Pancreas (tissue), 10 donors: Measurements from ENCODE around the gene CA9. TPM values are rescaled to one million over a fixed set of nuclear protein-coding genes. Genes with fewer than 3 reads are reported as not detected.

Experiments
- ATAC-seq, 4 donors: fragments of 200-7000 bp; cut with Tn5 transposase; one replicate each; pipeline versions ENCODE4 v1.8.0 to v1.9.1; 2020; ENCODE audit warnings: mild to moderate bottlenecking in 4 of 4, moderate library complexity in 4 of 4
- DNase-seq, 6 donors: peaks; one replicate each; pipeline ENCODE4 v3.0.0-alpha.2; 2020
- FAIRE-seq: peaks from 2 replicates; lab custom pipeline; 2012; peaks lifted over from hg19 to GRCh38; lab: Jason Lieb, UNC
- H3K27ac ChIP-seq, 4 donors: fragments of 200-600 bp; sonication (generic); 1 replicate in 3 of 4; 2 replicates in 1 of 4; pipeline versions ENCODE4 v1.5.0 to v1.8.0; 2020
- H3K27me3 ChIP-seq, 4 donors: fragments of 200-600 bp; one replicate each; pipeline ENCODE4 v1.8.0; 2021
- H3K36me3 ChIP-seq, 3 donors: fragments of 200-600 bp; sonication (generic) in 1 of 3; one replicate each; pipeline versions ENCODE4 v1.5.0 to v1.8.0; 2020 to 2021
- H3K4me1 ChIP-seq, 3 donors: fragments of 200-600 bp; one replicate each; pipeline ENCODE4 v1.8.0; 2021
- H3K4me3 ChIP-seq, 4 donors: fragments of 200-600 bp; sonication (generic) in 2 of 4; one replicate each; pipeline versions ENCODE4 v1.5.0 to v1.8.0; 2020 to 2021
- H3K9me3 ChIP-seq, 4 donors: fragments of 200-600 bp; one replicate each; pipeline ENCODE4 v1.8.0; 2021
- WGBS, 2 donors: extraction: QIAGEN DNeasy Blood & Tissue Kit; methylation state at CpG; one replicate each; pipeline ENCODE4 v1.1.7; 2013; 5-methylcytosine and 5-hydroxymethylcytosine counted together
- intact Hi-C, 3 donors: fragments of 100-400 bp; cut with DNase I; formaldehyde crosslinking; loops; one replicate each; pipeline versions ENCODE4 v1.11.1 to v1.14.2; 2022
- polyA plus RNA-seq, 2 donors: library from polyadenylated mRNA; stranded (reverse); fragments of 200-250 nt; gene quantifications; one replicate each; pipeline ENCODE4 v1.2.3, GENCODE V29; 2013
- total RNA-seq, 6 donors: library from RNA; stranded (reverse); fragmentation: NEBNext Ultra II Directional in 4 of 6; extraction: Animal tissue kit (Norgen Biotek cat#: 25700) in 4 of 6; gene quantifications; one replicate each; pipeline versions ENCODE4 v1.2.1 to v1.2.4, GENCODE V29; 2021 to 2023
- TF ChIP-seq, protein P1 (sequence below), 4 donors: fragments of 200-600 bp; sonication (generic) in 3 of 4; IDR thresholded peaks; one replicate each; pipeline versions ENCODE4 v1.5.0 to v1.8.0; 2021; ENCODE audit warnings: antibody characterized with exemption in 4 of 4
- donor health status: healthy with polysubstance abuse.
- donor health status: DM: no; HTN: no; CAD: no; lungs with moderate emphysema.
- donor health status: DM: no; HTN: no; CAD: no.
- donor health status: control.
- donor health status: control.
- donor health status: Bipolar disorder and iron deficiency.
- donor health status: DM: yes; HTN: yes; CAD: no.
- donor health status: DM: no; HTN: no; CAD: no.
- donor health status: DM: no; HTN: no; CAD: no.
- donor health status: DM: yes; HTN: yes; CAD: no.

Gene CA9
- total and polyA plus RNA-seq, 8 donors, result 1.2 to 75.6 (median 7.9) TPM

DNA sequence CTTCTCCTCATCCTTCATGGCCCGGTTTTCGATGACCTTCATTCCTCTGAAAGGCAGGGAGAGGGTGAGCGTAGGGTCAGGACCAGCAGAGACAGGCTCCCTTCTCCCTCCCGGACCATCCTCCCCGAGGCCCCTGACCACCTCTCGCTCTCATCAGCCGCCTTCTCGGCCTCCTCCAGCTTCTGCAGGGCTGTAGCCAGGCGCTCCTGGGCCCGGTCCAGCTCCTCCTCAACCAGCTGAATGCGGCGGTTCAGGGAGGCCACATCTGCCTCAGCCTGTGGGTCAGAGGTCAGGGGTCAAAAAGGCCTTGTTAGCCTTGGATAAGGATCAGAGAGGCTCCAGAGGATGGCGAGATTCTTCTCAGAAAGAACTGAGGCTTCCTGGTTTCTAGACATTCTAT lies 11.8 kb downstream of the CA9 start:
- peak in 1 of 6 donors; percentile 33 for DNase-seq
- intact Hi-C loops, result no loop called here
- WGBS, 2 donors, result 87 to 88% methylated on average over 13 of the region's 13 CpGs
- no peak overlapping the region for H3K4me3 ChIP-seq
- no peaks in the 10 kb centered on the region for H3K27me3 ChIP-seq
- no peak for FAIRE-seq
- no peak for ATAC-seq
- no peak overlapping the region for H3K27ac ChIP-seq
- TF ChIP-seq, protein P1, sequence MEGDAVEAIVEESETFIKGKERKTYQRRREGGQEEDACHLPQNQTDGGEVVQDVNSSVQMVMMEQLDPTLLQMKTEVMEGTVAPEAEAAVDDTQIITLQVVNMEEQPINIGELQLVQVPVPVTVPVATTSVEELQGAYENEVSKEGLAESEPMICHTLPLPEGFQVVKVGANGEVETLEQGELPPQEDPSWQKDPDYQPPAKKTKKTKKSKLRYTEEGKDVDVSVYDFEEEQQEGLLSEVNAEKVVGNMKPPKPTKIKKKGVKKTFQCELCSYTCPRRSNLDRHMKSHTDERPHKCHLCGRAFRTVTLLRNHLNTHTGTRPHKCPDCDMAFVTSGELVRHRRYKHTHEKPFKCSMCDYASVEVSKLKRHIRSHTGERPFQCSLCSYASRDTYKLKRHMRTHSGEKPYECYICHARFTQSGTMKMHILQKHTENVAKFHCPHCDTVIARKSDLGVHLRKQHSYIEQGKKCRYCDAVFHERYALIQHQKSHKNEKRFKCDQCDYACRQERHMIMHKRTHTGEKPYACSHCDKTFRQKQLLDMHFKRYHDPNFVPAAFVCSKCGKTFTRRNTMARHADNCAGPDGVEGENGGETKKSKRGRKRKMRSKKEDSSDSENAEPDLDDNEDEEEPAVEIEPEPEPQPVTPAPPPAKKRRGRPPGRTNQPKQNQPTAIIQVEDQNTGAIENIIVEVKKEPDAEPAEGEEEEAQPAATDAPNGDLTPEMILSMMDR (IDR thresholded peaks at IDR 0.05), result no peak
- H3K9me3 ChIP-seq, result no peaks in the 10 kb centered on the region
- H3K4me1 ChIP-seq, result peaks cover 0 to 4% (median 0%) of the 10 kb centered on the region in 3 donors
- no peaks in the 10 kb centered on the region for H3K36me3 ChIP-seq

- peaks cover 0 to 4% (median 4%) of the 10 kb centered on the region in 3 donors for H3K4me1 ChIP-seq
- DNase-seq (peak in 2 of 6 donors; percentile 17 to 31), ATAC-seq (no peak), FAIRE-seq (no peak)
- intact Hi-C loops, result no loop called here
- H3K36me3 ChIP-seq, result no peaks in the 10 kb centered on the region
- TF ChIP-seq, protein P1 (IDR thresholded peaks at IDR 0.05), result no peak
- H3K4me3 ChIP-seq, result no peak overlapping the region
- WGBS, 2 donors, result 81 to 82% methylated on average over 11 of the region's 11 CpGs
- no peak overlapping the region for H3K27ac ChIP-seq
- H3K9me3 ChIP-seq, result no peaks in the 10 kb centered on the region
- H3K27me3 ChIP-seq, result no peaks in the 10 kb centered on the region
Measured at GRCh38 chr9:35686222-35687203, 12.8 kb downstream of the CA9 start.

DNA sequence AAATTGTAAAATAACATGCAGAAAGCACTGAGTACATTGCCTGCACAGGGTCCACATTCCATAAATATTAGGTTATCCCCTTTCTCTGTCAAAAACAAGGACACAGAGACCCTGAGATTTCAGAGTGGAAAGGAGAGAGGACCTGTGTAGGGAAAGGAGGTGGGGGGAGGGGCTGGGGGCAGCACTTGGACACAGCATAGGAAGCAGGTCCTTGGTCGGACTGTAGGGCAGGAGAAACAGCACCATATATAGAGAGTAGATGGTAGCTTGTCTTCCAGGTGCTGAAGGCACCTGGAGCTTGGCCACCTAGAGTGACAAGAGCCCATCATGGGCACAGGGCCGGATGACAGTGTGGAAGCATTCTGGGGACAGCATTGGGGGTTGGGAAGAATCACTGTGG lies 13.6 kb downstream of the CA9 start:
- intact Hi-C loops, result no loop called here
- Histone ChIP-seq H3K4me1 (peaks cover 0 to 4% (median 4%) of the 10 kb centered on the region in 3 donors), H3K36me3 (no peaks in the 10 kb centered on the region), H3K27ac (no peak overlapping the region), H3K4me3 (no peak overlapping the region), H3K9me3 (no peaks in the 10 kb centered on the region), H3K27me3 (no peaks in the 10 kb centered on the region)
- TF ChIP-seq, protein P1 (IDR thresholded peaks at IDR 0.05), result no peak
- whole genome bisulfite sequencing, 2 donors, result 67 to 77% methylated on average over 2 of the region's 2 CpGs
- DNase-seq, result peak in 2 of 6 donors; percentile 5 to 34
- ATAC-seq, result no peak
- FAIRE-seq, result no peak

- H3K4me3 ChIP-seq, result no peak overlapping the region
- H3K27ac ChIP-seq, result no peak overlapping the region
- TF ChIP-seq, protein P1 (IDR thresholded peaks at IDR 0.05), result no peak
- FAIRE-seq (no peak), DNase-seq (peak in 2 of 6 donors; percentile 20 to 22), ATAC-seq (no peak)
- peaks cover 0 to 4% (median 4%) of the 10 kb centered on the region in 3 donors for H3K4me1 ChIP-seq
- no peaks in the 10 kb centered on the region for H3K27me3 ChIP-seq
- H3K9me3 ChIP-seq, result no peaks in the 10 kb centered on the region
- H3K36me3 ChIP-seq, result no peaks in the 10 kb centered on the region
- WGBS, 2 donors, result 90 to 95% methylated on average over 2 of the region's 2 CpGs
- intact Hi-C loops, result no loop called here
Measured at GRCh38 chr9:35687972-35688557, 14.3 kb downstream of the CA9 start.
